CD4-positive, alpha-beta T cell treated with Interleukin-4 for 4 hours (primary cell): ENCODE data around the gene C19orf25.

Source experiments
- DNase-seq: peaks from one replicate; pipeline ENCODE4 v3.0.0-alpha.2; 2020

The C19orf25 gene

DNA sequence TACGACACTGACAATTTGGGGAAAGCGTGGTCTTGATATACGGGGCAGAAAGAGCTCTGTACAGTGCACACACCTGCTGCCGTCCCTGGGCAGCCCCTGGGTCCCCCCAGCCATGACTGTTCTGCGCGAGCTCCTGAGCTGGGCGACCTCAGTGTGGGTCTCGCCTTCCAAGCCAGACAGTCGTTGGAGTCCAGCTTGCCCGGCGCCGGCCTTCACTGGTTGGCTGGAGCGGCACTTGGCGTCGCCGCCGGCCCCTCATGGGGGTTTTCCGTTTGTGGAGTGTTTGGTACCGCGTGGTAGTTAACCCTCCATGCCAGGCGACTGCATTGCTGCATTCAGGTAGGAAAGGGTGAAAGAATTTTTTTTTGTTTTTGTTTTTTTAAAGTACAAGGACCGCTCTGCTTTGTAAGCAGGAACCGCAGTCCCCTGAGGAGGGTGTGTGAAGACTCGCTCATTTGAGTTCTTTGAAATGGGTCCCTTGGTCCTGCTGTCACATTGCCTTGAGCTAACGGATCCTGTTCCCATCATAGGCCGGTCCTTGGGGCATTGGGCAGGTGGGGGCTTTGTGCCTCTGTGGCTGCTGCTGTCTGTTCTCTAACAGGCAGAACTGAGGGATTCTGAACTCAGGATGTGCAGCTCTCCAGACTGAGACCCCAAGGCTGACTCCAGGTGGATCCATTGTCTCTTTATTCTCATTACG lies 51.6 kb downstream of the C19orf25 start:
- DNase-seq: no peak

DNA sequence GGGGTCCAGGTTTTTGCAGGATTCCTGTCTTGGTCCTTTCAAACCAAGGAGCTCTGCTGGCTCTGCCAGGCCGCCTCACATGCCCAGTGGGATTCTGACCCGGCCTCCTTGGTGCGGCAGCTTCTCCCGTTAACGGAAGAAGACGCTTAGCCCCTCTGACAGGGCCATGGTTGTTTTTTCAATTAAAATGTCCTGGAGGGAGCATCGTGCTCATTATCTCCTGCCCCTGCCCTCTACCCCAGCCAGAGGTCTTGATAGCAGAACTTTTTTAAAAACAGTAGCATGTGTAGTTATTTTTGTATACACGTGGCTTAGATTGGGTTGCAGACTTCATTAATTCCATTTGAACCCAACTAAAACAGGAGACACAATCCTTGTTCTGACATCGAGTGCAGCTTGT lies 52.3 kb downstream of the C19orf25 start:
- DNase-seq: no peak

DNA sequence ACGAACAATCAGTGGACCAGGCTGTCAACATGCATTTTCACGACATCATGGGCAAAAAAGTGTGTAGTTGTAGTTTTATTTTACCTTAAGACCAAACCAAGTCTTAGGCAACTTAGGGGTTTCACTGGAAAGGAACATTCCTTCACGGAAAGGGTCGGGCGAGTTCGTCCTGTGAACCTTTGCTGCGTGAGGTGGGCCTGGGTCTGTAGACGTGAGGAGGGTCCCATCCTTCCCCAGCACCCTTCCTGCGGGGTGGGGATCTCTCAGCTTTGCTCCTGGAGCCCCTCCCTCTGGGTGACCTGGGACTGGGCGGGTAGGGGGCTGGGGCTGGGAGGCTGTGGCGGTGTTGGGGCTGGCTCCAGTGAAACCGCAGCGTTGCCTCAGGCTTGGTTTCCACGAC lies 53.1 kb downstream of the C19orf25 start:
- DNase-seq: no peak

DNA sequence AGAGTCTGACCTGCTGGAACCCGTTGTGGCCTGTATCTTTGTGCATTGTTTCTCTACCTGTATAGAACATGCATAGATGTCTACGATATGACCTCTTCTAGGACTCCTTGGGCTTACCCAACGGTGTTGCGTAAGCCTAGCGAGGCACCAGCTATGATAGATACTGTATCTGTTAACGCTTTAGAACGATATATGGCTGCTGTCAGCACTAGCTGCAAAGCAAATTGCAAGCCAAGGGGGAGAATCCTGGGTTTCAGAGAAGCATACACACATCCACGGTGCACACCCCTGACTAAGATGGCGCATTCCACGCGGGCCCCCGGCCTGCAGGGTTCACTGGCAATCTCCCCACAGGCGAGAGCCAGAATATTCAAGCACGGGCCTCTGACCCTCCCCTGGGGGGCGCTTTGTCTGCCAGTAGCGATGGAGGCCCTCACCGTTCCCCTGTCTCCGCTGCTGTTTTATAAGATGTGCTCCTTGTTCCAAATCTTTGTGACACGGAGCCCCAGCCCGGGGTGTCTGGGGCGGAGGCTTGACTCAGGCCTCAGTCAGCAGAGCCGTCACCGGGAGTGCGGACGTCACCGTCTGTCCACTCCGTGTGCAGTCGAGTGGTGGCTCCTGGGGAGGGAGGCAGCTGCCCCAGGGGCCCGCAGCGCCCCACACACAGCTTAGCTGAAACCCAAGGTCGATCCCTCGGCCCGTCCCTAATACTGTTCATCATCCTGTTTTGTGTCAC lies 53.7 kb downstream of the C19orf25 start:
- DNase-seq: no peak

DNA sequence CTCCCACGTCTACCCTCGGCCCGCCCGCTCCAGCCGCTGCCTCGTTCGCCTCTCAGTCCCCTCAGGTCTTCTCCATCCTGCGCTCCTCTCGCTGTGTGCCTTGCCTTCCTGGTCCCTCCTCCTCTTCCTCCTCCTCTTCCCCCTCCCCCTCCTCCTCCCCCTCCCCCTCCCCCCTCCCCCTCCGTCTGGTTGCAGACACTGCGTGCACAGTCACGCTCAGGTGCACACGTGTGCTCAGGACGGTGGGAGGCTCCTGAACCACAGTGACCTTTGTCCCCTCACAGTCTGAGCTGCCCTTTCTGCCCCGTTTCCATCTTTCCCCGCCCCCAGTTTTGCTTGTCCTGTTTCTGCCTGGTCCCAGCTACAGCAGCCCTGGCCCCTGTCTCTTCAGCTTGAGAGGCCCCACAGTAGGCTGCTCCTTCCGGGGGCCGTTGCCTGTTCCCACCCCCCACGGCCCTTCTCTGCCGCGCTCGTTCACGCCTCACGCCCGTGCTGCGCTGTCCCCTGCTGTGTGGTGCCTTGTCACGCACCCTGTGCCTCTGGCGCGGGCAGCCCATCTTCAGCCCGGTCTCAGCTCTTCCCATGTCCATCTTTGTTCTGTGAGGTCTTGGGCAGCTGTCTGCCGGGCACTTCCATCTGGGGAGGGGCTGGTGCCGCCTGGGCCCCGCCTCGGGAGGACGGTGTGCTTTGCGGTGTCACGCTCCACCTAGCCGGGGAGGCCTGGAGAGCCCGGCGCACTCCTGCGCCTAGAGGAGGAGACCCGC lies 54.6 kb downstream of the C19orf25 start:
- DNase-seq: no peak

DNA sequence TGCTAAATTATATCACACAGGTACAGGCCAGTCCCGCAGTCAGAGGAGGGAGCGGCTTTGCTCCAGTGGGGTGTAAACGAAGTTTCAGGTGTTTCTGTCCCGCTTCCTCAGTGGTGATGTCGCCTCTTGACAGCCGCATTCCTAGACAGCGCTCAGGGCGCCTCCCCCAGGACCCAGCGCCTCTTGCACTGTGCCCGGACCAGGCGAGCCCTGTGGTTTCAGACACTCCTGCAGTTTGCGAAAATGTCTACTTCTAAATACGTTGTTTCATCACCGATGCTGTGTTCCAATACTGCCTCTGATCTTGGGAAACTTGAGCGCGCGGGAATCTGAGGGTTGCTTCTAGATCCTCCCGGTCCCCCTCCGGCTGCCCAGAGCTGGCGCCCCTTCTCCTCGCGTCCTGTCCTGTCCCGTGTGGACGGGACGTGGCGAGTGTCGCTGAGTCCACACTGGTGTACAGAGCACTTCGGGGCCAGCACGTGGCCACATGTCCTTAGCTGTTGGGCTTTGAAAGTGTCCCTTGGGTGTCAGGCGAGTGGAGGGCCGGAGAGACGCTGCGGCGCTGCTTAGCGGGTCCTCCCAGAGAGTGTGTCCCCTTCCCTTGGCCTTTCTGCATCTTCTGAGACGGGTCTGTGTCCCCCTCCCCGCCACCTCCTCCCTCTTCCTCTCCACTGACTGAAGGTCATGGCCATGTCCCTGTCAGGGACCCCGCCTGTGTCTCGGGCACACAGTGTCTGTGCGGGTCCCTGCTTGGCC lies 55.4 kb downstream of the C19orf25 start:
- no peak for DNase-seq
